NCI-H128 (cell line): ENCODE measurements around the gene KCTD14.
A peak's percentile ranks its signal among the peaks of the same experiment; 100 is the strongest.
"Not testable (repeated sequence)": the region's sequence is repeated elsewhere in the genome, so short reads cannot be mapped to it uniquely, and the experiment has no call there.

Source experiments
- DNase-seq: peaks from one replicate; lab custom pipeline; 2025; ENCODE audit not compliant: unreplicated experiment; lab: John Stamatoyannopoulos, UW

KCTD14 gene

GRCh38 chr11:78022397-78023396, at the start of gene KCTD14:
KCTD14 (minus strand) TSS chr11:78023276; CDS start chr11:78023249, 27 bp downstream.
- DNase-seq, result peak; percentile 28

DNA sequence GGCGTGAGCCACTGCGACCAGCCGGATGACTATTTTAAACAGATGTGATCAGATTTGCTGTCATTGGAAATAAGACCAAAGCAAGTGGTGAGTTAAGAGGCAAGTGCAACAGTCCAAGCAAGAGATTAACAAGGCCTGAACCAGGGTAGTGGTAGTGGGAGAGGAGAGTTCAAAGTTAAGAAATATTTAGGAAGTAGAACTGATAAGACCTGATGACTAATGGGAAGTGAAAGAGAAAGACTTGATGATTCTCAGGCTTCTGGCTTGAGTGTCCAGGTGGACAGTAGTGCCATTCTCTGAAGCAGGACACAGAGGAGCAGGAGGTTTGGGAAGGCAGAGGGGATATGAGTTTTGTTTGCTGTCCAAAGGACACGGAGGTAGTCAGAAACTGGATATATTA, 49.4 kb upstream of the KCTD14 start:
- no peak for DNase-seq

DNA sequence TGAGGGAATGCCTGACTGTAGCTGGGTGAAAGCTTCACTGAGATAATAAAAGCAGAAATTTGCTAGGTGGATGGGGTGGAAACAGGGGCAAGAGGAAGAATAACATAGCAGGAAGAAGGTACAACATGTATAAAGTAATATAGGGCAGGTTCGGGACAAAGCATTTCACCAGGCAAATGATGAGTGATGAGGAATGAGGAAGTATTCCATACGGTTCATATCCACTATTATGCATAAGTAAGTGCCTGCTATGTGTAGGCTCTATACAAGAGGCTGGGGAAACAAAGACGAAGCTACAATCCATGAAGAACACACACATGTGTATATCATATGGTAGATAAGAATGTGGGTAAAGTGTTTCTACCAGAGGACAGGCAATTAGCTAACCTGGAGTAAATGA, 48.6 kb upstream of the KCTD14 start:
- no peak for DNase-seq

- no peak for DNase-seq
Observed at GRCh38 chr11:78070621-78071020, 47.5 kb upstream of the KCTD14 start.

- no peak for DNase-seq
Observed at GRCh38 chr11:78069465-78069864, 46.4 kb upstream of the KCTD14 start.

- no peak for DNase-seq
Observed at GRCh38 chr11:78067704-78068103, 44.6 kb upstream of the KCTD14 start.

- no peak for DNase-seq
Observed at GRCh38 chr11:78066471-78066870, 43.4 kb upstream of the KCTD14 start.

DNA sequence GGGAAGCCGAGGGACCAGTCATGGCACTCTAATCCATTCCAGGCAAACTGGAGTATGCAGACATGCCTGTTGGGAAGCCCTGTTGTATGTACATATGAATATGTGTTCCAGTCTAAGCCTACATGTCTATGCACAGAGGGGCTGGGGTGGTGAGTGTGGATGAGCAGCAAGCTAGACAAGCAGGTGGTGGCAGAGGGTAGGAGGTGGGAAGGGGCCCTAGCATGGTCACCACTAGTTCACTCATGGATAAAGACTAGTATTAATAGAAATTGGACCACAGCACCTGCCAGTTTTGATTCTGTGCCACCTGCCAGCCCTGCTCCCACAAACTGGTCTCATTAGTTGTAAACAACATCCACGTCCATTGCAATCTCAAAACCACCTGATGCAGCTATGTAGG, 42.1 kb upstream of the KCTD14 start:
- no peak for DNase-seq

- DNase-seq, result no peak
Observed at GRCh38 chr11:78063440-78064181, 40.5 kb upstream of the KCTD14 start, which contains the start of gene THRSP. THRSP (plus strand) TSS chr11:78063861; CDS start chr11:78063882, 21 bp downstream.

- DNase-seq, result no peak
Observed at GRCh38 chr11:78062671-78063070, 39.6 kb upstream of the KCTD14 start.

DNA sequence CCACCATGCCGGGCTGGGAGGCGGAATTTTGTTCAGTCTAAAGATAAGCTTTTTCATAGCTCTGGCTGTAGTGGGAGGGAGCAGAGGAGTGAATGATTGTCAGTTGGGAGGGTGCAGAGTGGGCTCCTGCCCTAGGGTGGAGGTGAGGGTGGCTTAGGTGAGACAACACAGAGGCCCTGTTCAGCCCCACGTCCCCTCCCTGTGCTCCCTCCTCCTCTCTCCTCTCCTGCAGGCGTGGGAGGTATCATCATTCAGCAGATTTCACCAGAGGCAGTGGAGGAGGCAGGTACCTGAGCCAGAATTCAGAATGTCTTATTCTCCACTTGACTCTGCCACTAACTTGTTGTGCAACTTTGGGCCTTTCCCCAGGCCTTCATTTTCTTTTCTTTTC, 38.8 kb upstream of the KCTD14 start:
- no peak for DNase-seq

GRCh38 chr11:78061088-78061920, 38.2 kb upstream of the KCTD14 start:
- no peak for DNase-seq

GRCh38 chr11:78060533-78060932, 37.5 kb upstream of the KCTD14 start:
- no peak for DNase-seq

DNA sequence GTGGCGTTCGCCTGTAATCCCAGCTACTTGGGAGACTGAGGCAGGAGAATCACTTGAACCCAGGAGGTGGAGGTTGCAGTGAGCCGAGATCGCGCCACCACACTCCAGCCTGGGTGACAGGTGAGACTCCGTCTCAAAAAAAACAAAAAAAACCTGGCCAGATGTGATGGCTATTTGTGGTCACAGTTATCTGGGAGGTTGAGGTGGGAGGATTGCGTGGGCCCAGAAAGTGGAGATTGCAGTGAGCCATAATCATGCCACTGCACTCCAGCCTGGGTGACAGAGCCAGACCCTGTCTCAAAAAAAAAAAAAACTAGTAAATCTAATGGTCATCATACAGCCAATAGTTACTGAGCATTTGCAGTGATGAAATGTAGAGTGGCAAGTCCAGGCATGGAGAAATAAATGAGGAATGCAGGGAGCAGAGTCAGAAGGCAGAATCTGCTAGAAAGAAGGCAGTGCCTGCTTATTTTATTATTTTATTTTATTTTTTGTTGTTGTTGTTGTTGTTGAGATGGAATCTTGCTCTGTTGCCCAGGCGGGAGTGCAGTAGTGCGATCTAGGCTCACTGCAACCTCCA, 36.8 kb upstream of the KCTD14 start:
- DNase-seq, result not testable (repeated sequence)

GRCh38 chr11:78057462-78058055, 34.5 kb upstream of the KCTD14 start:
- DNase-seq, result no peak

DNA sequence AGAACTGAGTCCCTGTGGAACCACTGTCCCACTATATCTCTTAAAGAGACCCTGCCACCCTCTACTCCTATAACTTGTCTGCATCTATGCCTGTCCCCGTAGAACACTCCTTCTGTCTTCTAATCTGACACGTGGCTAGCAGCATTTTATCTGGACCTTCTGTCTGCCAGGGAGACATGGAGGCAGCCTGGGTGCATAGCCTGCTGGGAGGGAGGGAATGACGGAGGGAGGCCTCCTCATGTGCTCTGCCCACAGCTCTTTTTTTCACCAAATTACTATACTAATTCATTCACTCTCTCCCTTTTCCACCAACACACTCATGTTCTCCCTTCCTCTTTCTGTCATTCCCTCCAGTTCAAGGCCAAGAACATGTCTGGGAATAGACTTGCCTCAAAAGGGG, 33.0 kb upstream of the KCTD14 start:
- DNase-seq, result no peak

DNA sequence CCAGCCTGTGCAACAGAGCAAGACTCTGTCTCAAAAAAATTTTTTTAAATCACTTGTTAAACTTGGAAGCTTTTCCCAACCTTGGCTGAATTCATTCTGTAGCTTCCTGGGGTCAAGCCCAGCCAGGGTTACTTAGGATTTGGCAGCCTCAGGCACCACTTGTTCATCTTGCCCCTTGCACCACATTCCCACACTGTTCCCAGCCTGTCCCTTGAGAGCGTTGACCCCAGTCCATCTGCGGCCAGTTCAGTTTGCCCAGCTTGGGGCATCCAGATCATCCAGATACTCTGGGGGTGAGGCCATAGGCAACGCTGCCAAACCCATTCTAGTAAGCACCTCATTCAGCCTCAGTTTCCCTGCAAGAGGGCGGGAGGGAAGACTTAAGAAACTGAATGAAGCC, 31.9 kb upstream of the KCTD14 start:
- DNase-seq, result no peak

- DNase-seq, result no peak
Observed at GRCh38 chr11:78050964-78051831, 28.1 kb upstream of the KCTD14 start.

DNA sequence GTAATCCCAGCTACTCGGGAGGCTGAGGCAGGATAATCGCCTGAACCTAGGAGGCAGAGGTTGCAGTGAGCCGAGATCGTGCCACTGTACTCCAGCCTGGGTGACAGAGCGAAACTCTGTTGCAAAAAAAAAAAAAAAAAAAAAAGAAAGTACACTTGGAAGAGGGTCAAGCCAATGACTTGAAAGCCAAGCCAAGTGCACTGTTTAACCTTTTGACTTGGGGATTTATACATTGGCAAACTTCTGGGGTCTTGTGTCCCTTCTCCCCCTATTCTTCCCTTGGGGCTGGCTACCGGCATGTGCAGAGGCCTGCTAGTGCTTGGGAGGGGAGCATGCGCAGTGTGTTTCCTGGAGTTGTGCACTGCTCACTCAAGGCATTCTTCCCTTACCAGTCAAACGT, 26.3 kb upstream of the KCTD14 start:
- no peak for DNase-seq
